IMR-90 (cell line): ENCODE results near the gene ADAM21.
"Not testable (repeated sequence)": the region's sequence is repeated elsewhere in the genome, so short reads cannot be mapped to it uniquely, and the experiment has no call there.

Experiments used
- ELK1 ChIP-seq: fragments of 150-350 bp; IDR thresholded peaks from 2 replicates; pipeline ENCODE4 v1.6.1; 2016; ENCODE audit warnings: low read depth, mild to moderate bottlenecking, low read length, moderate library complexity, borderline replicate concordance
- NFE2L2 ChIP-seq: fragments of 150-350 bp; IDR thresholded peaks from 2 replicates; pipeline ENCODE4 v1.6.1; 2016; ENCODE audit warnings: low read depth, mild to moderate bottlenecking, low read length

- not testable (repeated sequence) for TF ChIP-seq ELK1, NFE2L2
These were observed 19.0 kb downstream of the ADAM21 start for GRCh38 chr14:70470863-70471563.
